ENCODE data around the gene SLC22A15.

Gene SLC22A15

DNA sequence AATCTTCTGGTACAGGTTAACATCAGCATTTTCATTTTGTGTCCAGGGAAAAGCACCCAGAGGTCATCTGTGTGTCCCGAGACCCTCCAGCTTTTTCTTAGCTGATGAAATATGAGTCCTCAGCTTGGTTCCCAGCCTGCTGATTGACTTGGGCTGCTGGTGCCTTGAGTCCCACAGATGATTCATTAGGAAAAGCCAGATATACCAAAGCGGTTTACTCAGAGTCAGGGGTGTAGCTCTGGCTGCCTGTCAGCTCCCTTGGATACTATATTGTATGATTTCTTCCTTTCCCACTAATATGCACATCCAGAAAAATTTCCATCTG lies 91.2 kb downstream of the SLC22A15 start:
- TF ChIP-seq, protein P1, sequence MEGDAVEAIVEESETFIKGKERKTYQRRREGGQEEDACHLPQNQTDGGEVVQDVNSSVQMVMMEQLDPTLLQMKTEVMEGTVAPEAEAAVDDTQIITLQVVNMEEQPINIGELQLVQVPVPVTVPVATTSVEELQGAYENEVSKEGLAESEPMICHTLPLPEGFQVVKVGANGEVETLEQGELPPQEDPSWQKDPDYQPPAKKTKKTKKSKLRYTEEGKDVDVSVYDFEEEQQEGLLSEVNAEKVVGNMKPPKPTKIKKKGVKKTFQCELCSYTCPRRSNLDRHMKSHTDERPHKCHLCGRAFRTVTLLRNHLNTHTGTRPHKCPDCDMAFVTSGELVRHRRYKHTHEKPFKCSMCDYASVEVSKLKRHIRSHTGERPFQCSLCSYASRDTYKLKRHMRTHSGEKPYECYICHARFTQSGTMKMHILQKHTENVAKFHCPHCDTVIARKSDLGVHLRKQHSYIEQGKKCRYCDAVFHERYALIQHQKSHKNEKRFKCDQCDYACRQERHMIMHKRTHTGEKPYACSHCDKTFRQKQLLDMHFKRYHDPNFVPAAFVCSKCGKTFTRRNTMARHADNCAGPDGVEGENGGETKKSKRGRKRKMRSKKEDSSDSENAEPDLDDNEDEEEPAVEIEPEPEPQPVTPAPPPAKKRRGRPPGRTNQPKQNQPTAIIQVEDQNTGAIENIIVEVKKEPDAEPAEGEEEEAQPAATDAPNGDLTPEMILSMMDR (IDR thresholded peaks at IDR 0.05; ENCODE audit: borderline replicate concordance, control extremely low read depth, extremely low read depth, insufficient read depth, missing control alignments) = no peak
- no peak for DNase-seq (ENCODE audit: low spot score)
- in situ Hi-C loops (cut with MboI; ENCODE audit: low sequenced_read_pairs, unreplicated experiment) = no loop called here

DNA sequence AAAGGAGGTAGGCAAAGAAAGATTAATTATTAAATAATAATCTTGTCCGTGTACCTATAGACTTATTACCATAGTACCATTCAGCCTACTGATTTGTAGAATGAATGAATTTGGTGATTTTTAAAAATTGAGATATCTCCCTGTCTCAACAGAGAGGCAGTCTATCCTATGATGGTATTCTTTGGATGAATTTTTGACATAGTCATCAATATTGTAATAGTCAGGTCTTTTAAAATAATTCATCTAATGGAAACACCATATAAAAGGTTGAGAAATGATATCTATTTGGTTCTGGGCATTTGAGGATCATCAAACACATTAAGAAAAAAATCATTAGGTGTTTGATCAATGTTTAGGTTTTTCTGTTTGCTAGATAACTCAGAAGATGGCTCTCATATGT lies 99.3 kb downstream of the SLC22A15 start:
- DNase-seq (ENCODE audit: low spot score) = no peak
- in situ Hi-C loops (cut with MboI; ENCODE audit: low sequenced_read_pairs, unreplicated experiment) = no loop called here

DNA sequence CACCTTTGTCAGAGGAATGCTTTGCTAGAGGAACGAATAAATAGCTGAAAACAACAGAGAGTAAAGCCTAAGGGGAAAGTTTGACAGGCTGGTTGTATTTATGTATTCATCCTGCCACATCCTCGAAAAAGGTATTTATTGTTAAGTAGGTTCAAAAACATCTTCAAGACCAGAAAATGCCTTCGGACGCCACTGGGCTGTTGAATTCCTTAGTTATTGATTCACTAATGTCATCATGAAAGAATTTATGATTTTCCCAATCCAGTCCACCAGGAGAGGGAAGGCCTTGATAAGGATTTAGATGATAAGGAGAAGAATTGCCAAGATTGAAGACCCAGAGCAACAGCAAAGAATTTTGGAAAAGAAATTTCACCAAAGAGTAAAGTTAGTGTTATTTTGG lies 99.7 kb downstream of the SLC22A15 start:
- DNase-seq (ENCODE audit: low spot score) = no peak
- TF ChIP-seq, protein P1 (IDR thresholded peaks at IDR 0.05; ENCODE audit: borderline replicate concordance, control extremely low read depth, extremely low read depth, insufficient read depth, missing control alignments) = no peak
- in situ Hi-C loops (cut with MboI; ENCODE audit: low sequenced_read_pairs, unreplicated experiment) = no loop called here

More for the DNA sequence above, 99.3 kb downstream of the SLC22A15 start:
- TF ChIP-seq, protein P1 (IDR thresholded peaks at IDR 0.05; ENCODE audit: borderline replicate concordance, control extremely low read depth, extremely low read depth, insufficient read depth, missing control alignments) = no peak

DNA sequence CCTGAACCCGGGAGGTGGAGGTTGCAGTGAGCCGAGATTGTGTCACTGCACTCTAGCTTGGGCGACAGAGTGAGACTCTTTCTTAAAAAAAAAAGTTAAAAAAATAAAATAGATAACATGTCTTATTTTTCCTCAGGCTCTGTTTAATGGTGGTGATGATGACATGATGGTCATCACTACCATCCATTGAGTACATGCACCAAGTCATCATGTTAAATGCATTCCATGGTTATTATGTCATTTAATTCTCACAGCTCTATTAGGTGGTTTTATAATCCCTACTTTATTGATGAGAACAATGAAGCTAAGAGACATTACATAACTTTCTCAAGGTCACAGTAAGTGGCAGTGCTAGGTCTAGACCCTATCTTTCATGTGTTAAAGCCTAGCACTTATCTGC lies 100.5 kb downstream of the SLC22A15 start:
- TF ChIP-seq, protein P1 (IDR thresholded peaks at IDR 0.05; ENCODE audit: borderline replicate concordance, control extremely low read depth, extremely low read depth, insufficient read depth, missing control alignments) = no peak
- DNase-seq (ENCODE audit: low spot score) = no peak

DNA sequence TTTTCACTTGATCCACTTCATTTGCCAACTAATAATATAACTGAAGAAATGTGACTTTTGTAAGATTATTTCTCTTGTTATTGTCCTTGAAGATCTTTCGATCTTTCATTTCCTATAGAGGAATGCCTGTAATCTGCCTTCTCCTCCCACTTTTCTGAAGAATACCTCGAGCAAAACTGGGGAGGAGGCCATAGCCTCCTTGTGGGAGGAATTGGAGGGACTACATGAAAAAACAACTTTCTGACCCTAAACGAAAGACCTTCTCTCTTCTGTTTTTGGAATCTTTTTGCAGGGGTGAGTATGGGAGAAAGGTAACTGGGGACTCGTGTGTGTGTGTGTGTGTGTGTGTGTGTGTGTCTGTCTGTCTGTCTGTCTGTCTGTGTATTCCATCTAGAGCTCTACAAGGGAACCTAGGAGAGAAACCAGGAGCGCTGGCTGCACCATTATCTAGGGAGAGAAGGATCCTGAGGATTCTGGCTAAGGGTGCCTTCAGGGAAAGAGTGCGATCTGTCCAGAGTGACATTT lies 102.4 kb downstream of the SLC22A15 start:
- TF ChIP-seq, protein P1 (IDR thresholded peaks at IDR 0.05; ENCODE audit: borderline replicate concordance, control extremely low read depth, extremely low read depth, insufficient read depth, missing control alignments) = no peak
- in situ Hi-C loops (cut with MboI; ENCODE audit: low sequenced_read_pairs, unreplicated experiment) = no loop called here
- no peak for DNase-seq (ENCODE audit: low spot score)

More for the DNA sequence above, 100.5 kb downstream of the SLC22A15 start:
- in situ Hi-C loops (cut with MboI; ENCODE audit: low sequenced_read_pairs, unreplicated experiment) = no loop called here

DNA sequence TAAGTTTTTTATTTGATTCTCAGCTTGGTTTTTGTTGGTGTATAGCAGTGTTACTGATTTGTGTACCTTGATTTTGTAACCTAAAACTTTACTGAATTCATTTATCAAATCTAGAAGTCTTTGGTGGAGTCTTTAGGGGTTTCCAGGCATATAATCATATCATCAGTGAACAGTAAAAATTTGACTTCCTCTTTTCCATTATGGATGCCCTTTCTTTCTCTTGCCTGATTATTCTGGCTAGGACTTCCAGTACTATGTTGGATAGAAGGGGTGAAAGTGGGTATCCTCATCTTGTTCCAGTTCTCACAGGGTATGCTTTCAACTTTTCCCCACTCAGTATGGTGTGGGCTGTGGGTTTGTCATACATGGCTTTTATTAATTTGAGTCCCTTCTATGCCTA lies 111.3 kb downstream of the SLC22A15 start:
- in situ Hi-C loops (cut with MboI; ENCODE audit: low sequenced_read_pairs, unreplicated experiment) = no loop called here
- no peak for DNase-seq (ENCODE audit: low spot score)
- TF ChIP-seq, protein P1 (IDR thresholded peaks at IDR 0.05; ENCODE audit: borderline replicate concordance, control extremely low read depth, extremely low read depth, insufficient read depth, missing control alignments) = no peak

DNA sequence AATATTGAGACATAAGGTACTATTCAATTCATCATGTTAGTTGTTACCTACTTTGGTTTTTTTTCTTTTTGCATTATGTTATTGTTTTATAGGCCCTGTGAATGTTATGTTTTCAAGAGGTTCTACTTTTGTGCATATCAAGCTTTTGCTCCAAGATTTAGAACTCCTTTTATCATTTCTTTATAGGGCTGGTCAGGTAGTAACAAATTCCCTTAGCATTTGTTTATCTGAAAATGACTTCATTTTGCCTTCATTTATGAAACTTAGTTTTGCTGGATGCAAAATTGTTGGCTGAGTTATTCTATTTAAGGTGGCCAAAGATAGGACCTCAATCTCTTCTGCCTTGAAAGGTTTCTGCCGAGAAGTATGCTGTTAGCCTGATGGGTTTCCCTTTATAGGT lies 113.6 kb downstream of the SLC22A15 start:
- in situ Hi-C loops (cut with MboI; ENCODE audit: low sequenced_read_pairs, unreplicated experiment) = no loop called here
- TF ChIP-seq, protein P1 (IDR thresholded peaks at IDR 0.05; ENCODE audit: borderline replicate concordance, control extremely low read depth, extremely low read depth, insufficient read depth, missing control alignments) = no peak
- no peak for DNase-seq (ENCODE audit: low spot score)
